UCSD-AML1 (cell line): ENCODE measurements around the gene BRME1.
A peak's percentile ranks its signal among the peaks of the same experiment; 100 is the strongest.
"Not testable (repeated sequence)": the region's sequence is repeated elsewhere in the genome, so short reads cannot be mapped to it uniquely, and the experiment has no call there.

Experiments used
- DNase-seq: peaks from one replicate; lab custom pipeline; 2025; ENCODE audit not compliant: unreplicated experiment; lab: John Stamatoyannopoulos, UW

BRME1 gene

GRCh38 chr19:13926715-13927114, 20.8 kb upstream of the BRME1 start:
- peak; percentile 42 for DNase-seq

DNA sequence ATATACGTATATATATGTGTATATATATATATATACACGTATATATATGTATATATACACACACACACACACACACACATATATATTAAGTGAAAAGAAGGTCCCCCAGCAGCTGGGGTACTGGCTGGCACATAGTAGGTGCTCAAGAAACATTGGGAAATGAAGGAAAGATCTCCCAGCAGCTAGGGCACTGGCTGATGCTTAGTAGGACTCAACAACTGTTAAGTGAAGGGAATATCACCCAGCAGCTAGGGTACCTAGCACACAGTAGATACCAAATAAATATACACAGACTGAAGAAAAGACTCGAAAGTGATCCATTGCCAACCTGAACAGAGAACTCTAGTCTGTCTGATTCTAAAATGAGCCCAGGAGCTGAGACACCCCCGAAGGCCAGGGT, 20.1 kb upstream of the BRME1 start:
- no peak for DNase-seq

DNA sequence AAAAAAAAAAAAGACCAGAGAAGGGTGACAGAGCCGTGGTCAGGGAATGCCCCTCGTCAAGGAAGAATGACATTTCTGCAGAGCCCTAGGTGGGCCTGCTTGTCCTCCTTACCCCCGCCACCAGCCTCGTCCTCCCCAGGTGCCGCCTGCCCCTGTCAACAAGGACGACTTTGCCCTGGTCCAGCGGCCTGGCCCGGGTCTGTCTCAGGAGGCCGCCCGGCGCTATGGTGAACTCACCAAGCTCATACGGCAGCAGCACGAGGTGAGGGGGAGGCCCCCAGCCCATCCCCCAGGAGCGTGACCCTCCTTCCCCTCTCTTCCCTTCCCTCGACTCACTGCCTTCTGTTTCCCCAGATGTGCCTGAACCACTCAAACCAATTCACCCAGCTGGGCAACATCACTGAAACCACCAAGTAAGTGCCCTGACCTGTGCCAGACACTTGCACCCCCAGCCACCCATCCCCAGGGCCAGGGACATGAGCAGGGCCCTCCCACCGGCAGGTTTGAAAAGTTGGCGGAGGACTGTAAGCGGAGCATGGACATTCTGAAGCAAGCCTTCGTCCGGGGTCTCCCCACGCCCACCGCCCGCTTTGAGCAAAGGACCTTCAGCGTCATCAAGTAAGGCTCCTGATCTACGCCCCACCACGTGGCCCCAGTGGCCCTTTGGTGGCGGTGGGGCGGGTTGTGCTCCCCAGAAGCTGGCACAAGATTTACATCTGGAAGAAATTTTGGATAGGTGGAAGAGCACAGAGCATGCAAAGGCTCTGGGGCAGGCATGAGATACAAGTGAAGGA, 17.5 kb upstream of the BRME1 start:
- DNase-seq, result no peak

DNA sequence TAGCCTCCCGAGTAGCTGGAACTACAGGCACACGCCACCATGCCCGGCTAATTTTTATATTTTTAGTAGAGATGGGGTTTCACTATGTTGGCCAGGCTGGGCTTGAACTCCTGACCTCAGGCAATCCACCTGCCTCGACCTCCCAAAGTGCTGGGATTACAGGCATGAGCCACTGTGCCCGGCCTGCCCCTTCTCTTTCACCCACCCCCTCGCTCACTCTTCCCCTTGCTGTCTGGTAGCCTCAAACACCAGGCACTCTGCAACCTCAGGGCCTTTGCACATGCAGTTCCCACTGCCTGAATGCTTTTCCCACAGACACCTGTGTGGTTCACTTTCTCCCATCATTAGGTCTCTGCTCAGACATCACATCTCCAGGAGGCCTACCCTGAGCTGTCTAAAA, 16.2 kb upstream of the BRME1 start:
- DNase-seq, result not testable (repeated sequence)

DNA sequence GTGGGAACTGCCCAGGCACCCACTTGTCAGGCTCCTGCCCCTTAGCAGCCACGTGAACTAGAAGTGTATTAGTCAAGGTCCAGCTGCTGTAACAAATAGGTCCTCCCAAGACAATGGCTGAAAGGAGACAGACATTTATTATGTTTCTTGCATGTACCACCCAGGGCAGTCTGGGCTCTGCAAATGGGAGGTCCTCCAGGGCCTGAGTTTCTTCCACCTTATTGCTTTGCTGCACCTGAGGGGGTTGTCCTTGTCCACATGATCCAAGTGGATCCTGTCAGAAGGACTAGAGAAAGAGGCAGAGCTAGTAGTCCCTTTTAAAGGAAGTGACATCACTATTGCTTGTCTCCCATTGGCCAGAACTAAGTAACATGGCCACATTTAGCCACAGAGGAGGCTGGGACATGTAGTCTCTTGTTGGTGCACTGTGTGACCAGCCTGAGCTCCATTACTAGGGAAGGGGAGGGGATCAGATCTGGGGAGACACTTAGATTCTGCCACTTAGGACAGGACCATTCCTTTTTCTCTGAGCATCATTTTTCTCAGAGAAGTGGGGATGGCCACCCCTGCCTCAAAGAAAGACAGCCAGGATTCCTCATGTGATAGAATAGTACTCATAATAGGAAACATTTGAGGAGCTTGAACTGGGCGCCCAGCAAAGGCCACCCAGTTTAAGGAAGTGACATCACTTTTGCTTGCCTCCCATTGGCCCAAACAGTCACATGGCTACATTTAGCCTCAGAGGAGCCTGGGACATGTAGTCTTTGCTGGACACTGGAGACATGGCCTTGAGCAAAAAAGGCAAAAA, 15.2 kb upstream of the BRME1 start:
- peak; percentile 52 for DNase-seq

GRCh38 chr19:13920524-13920923, 14.6 kb upstream of the BRME1 start:
- no peak for DNase-seq

- no peak for DNase-seq
These were observed 13.0 kb upstream of the BRME1 start for GRCh38 chr19:13918726-13919411.

- no peak for DNase-seq
These were observed 12.0 kb upstream of the BRME1 start for GRCh38 chr19:13917888-13918406.

GRCh38 chr19:13914777-13915176, 8.9 kb upstream of the BRME1 start:
- no peak for DNase-seq

- DNase-seq, result no peak
These were observed 7.4 kb upstream of the BRME1 start for GRCh38 chr19:13913352-13913751.

DNA sequence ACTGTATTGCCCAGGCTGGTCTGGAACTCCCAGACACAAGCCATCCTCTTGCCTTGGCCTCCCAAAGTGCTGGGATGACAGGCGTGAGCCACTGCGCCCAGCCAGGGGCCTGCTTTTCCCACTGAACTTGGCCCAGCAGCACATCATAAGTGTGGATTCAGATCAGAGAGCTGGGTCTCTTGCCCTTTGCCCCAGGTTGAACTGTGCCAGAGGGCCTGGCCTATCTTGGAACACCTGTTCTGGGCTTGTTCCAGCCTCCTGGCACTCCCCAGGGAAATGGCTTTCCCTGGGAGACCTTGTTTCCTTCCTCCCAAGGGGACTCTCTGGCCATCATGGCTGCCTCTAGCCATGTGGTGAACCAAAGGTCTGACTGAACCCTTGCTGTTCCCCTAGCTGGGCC, 3.5 kb upstream of the BRME1 start:
- no peak for DNase-seq

DNA sequence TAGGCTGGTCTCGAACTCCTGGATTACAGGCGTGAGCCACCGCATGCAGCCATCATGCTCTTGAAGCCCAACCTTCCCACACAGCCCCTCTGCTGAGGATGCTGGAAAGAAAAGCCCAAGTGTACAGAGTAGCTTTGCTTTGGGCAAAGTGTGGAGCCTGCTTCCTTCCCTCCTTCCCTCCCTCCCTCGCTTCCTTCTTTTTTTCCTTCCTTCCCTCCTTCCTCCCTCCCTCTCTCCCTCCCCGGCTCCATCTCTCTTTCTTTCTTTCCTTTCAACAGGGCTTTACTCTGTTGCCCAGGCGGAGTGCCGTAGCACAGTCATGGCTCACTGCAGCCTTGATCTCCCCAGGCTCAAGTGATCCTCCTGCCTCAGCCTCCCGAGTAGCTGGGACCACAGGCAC, 2.8 kb upstream of the BRME1 start:
- no peak for DNase-seq

DNA sequence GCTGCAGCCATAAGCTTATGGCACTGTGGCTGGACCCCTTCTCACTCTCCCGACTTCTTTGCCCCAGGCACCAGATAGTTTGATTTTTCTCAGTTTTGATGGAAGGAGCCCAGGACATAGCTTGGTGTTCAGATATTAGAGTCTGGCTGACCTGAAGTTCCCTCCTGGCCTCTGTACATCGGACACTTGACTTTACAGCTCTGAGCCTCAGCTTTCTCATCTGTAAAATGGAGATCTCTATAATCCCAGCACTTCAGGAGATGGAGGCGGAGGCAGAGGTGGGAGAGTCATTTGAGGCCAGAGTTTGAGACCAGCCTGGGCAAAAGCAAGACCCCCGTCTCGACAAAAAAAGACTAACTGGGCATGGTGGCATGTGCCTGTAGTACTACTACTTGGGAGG, 993 bp upstream of the BRME1 start:
- no peak for DNase-seq

DNA sequence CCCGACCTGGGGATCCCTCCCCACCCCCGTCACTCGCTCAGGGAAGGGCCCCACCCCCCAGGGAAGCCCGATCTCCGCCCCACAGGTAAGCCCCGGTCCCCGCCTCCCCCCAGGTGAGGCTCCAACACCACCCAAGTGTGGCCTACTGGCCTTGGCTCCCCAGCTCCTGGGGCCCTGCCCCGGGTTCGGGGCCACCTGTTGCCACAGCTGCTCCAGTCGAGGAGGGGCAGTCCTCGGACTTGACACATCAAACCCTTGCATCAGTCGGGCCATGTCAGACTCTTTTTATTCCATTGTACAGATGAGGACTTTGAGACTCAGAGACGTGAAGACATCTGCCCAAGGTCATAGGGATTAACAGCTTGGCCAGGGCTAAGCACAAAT, 596 bp upstream of the BRME1 start:
- DNase-seq, result no peak

DNA sequence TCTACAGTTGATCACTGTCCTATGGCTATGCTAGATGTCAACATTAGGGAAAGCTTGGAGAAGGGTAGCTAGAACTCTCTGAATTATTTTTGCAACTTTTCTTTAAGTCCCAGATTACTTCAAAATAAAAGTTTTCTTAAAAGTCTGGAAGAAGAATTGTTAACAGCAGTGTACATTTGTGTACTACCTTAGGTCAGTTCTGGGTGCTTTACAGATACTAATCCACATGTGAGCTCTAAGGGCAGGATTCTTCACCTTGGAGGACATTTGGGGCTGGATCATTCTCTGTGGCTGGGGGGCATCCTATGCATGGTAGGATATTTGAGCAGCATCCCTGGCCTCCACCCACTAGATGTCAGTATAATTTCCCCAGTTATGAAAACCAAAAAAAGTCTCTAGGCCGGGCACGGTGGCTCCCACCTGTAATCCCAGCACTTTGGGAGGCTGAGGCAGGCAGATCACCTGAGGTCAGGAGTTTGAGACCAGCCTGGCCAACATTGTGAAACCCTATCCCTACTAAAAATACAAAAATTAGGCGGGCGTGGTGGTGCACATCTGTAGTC, 2.8 kb downstream of the BRME1 start:
- DNase-seq, result no peak

- no peak for DNase-seq
These were observed 5.9 kb downstream of the BRME1 start for GRCh38 chr19:13899912-13900584.

- DNase-seq, result no peak
These were observed 6.5 kb downstream of the BRME1 start for GRCh38 chr19:13899393-13899792.

DNA sequence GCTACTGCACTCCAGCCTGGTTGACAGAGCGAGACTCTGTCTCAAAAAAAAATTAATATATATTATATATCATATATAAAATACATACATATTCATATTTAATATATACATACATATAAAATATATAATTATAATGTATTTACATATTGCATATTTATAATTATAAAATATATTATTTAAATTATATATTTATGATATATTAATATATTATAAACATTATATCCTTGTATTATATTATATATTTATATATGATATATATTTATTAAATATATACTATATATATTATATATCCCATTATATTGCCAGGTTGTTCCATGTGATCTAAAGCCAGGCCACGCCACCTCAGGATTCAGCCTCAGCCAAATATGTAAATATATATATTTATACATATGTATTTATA, 9.7 kb downstream of the BRME1 start:
- DNase-seq, result no peak

GRCh38 chr19:13894552-13894951, 11.4 kb downstream of the BRME1 start:
- DNase-seq, result no peak

GRCh38 chr19:13892870-13893269, 13.0 kb downstream of the BRME1 start:
- no peak for DNase-seq

- DNase-seq, result no peak
These were observed 15.8 kb downstream of the BRME1 start for GRCh38 chr19:13890136-13890535.
